GM23248 (cell line): ENCODE data around the gene MB21D2. TPM values are rescaled to one million over a fixed set of nuclear protein-coding genes. Genes with fewer than 3 reads are reported as not detected.

Source experiments
- DNase-seq: peaks from one replicate; pipeline ENCODE4 v3.0.0-alpha.2; 2015
- H2AFZ ChIP-seq: fragments of 200-600 bp; sonication (generic); 2 replicates; pipeline ENCODE4 v1.6.1; 2016; ENCODE audit warnings: antibody characterized with exemption
- H3F3A ChIP-seq: fragments of 200-600 bp; sonication (generic); 2 replicates; pipeline ENCODE4 v1.6.1; 2016; ENCODE audit warnings: mild to moderate bottlenecking, antibody characterized with exemption, mixed run types; ENCODE audit not compliant: insufficient read depth
- H3K27ac ChIP-seq: fragments of 200-600 bp; sonication (generic); 2 replicates; pipeline ENCODE4 v1.5.1; 2016; ENCODE audit warnings: mild to moderate bottlenecking
- H3K27me3 ChIP-seq: fragments of 200-600 bp; sonication (generic); replicated peaks from 2 replicates; pipeline ENCODE4 v1.6.1; 2016; ENCODE audit warnings: mild to moderate bottlenecking; ENCODE audit not compliant: insufficient read depth
- H3K36me3 ChIP-seq: fragments of 200-600 bp; sonication (generic); 2 replicates; pipeline ENCODE4 v1.6.1; 2016; ENCODE audit warnings: low read depth, mild to moderate bottlenecking
- H3K4me1 ChIP-seq: fragments of 200-600 bp; sonication (generic); 2 replicates; pipeline ENCODE4 v1.6.1; 2016; ENCODE audit warnings: mild to moderate bottlenecking; ENCODE audit not compliant: insufficient read depth
- H3K4me2 ChIP-seq: fragments of 200-600 bp; sonication (generic); one replicate; pipeline ENCODE4 v1.6.1; 2016; ENCODE audit warnings: mild to moderate bottlenecking; ENCODE audit not compliant: unreplicated experiment
- H3K4me3 ChIP-seq: fragments of 200-600 bp; sonication (generic); 2 replicates; pipeline ENCODE4 v1.5.1; 2016; ENCODE audit warnings: mild to moderate bottlenecking
- H3K79me2 ChIP-seq: fragments of 200-600 bp; sonication (generic); 2 replicates; pipeline ENCODE4 v1.6.1; 2016; ENCODE audit warnings: mild to moderate bottlenecking; ENCODE audit not compliant: insufficient read depth
- H3K9ac ChIP-seq: fragments of 200-600 bp; sonication (generic); 2 replicates; pipeline ENCODE4 v1.6.1; 2016; ENCODE audit warnings: mild to moderate bottlenecking
- H3K9me2 ChIP-seq: fragments of 200-600 bp; sonication (generic); 2 replicates; pipeline ENCODE4 v1.6.1; 2016; ENCODE audit warnings: mixed run types, mild to moderate bottlenecking, moderate library complexity; ENCODE audit not compliant: insufficient read depth
- H3K9me3 ChIP-seq: fragments of 200-600 bp; sonication (generic); one replicate; pipeline ENCODE4 v1.6.1; 2017; ENCODE audit warnings: low read depth
- H4K20me1 ChIP-seq: fragments of 200-600 bp; sonication (generic); 2 replicates; pipeline ENCODE4 v1.6.0; 2016; ENCODE audit not compliant: insufficient read depth
- EZH2 ChIP-seq: fragments of 200-600 bp; sonication (generic); IDR thresholded peaks from 2 replicates; pipeline ENCODE4 v1.6.1; 2018; ENCODE audit warnings: antibody characterized with exemption, mild to moderate bottlenecking; ENCODE audit not compliant: insufficient read depth, poor library complexity, severe bottlenecking
- EZH2phosphoT487 ChIP-seq: fragments of 200-600 bp; sonication (generic); IDR thresholded peaks from 2 replicates; pipeline ENCODE4 v1.6.1; 2018; ENCODE audit warnings: antibody characterized with exemption, moderate library complexity, mild to moderate bottlenecking, low read depth; ENCODE audit not compliant: insufficient read depth
- WGBS, 2 experiments: methylation state at CpG; one replicate each; pipeline ENCODE4 v1.1.6; 2015 to 2017; ENCODE audit warnings: low lambda C conversion rate in 2 of 2, low coverage in 1 of 2; ENCODE audit errors: missing lambda C conversion rate in 2 of 2; 5-methylcytosine and 5-hydroxymethylcytosine counted together
- in situ Hi-C: fragments of 300-500 bp; cut with MboI; formaldehyde crosslinking; loops from 2 replicates; pipeline ENCODE4 v1.15.0; 2020
- polyA plus RNA-seq: library from polyadenylated mRNA; unstranded; fragments of >200 nt; fragmentation: Nextera tagmentation; extraction: Ambion mirVana; gene quantifications from 2 replicates; pipeline ENCODE4 v1.2.1, GENCODE V29; 2016
- total RNA-seq: library from RNA; depleted of rRNA; stranded (reverse); fragments of >200 nt; shearing (Covaris generic); gene quantifications from 2 replicates; pipeline ENCODE4 v1.2.3, GENCODE V29; 2014

MB21D2 gene
- total and polyA plus RNA-seq, 2 experiments from 2014 or later = 10.9 to 26.4 TPM

DNA sequence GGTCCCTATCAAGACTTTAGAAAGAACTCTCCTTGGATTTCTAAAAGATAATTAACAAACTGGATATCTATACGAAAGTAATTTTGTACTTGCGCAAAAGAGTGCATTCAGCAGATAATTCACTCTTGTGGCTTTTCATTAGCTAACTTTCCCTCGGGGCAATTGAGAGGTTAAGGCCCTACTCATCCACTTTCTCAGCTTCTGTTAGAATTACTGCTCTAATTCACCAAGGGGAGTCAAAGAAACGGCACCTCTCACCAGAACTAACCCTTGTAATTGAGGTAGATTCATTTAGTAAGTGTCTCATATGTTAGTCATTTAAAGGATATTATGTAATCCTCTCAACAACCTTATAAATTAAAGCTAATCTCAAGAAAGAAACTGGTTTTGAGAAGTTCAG, 22.5 kb upstream of the MB21D2 start:
- in situ Hi-C loops = no loop called here
- Histone ChIP-seq H3K9me3 (no peaks in the 10 kb centered on the region), H3K9ac (no peak overlapping the region), H3K27me3 (no peaks in the 10 kb centered on the region), H3K4me2 (peak overlapping the region; percentile 20), H3K9me2 (no peaks in the 10 kb centered on the region), H3K27ac (no peak overlapping the region), H3K36me3 (no peaks in the 10 kb centered on the region), H3F3A (0 out of 2 replicates have a peak, but pooled peaks cover 4% of the 10 kb centered on the region), H3K79me2 (no peaks in the 10 kb centered on the region), H3K4me1 (peaks cover 12% of the 10 kb centered on the region), H2AFZ (peak overlapping the region; percentile 9; the same call in 1 of the 2 replicates), H3K4me3 (no peak overlapping the region), H4K20me1 (no peaks in the 10 kb centered on the region)
- DNase-seq = peak; percentile 55
- TF ChIP-seq EZH2phosphoT487 (no peak), EZH2 (no peak)
- WGBS, 2 experiments = 31 to 35% methylated on average over 4 of the region's 4 CpGs

DNA sequence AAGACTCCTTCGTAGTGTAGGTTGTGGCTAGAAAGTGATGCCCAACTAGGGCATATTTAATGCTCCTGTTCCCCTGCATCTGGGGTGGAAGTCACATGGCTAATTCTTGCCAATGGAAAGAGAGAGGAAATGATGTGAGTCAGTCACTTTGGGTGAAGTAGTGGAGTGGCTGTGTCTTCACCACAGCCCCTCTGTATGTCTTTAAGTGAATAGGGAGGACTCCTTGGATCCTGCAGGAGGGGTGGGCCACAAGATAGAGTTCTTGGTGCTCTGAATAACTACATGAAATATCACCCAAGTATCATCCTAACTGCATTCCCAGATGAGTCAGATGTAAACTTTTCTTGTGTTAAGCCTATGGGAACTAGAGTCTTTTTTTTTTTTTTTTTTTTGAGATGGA, 17.8 kb upstream of the MB21D2 start:
- H4K20me1 ChIP-seq = no peaks in the 10 kb centered on the region
- WGBS, 2 experiments = 96 to 100% methylated on average over 1 of the region's 1 CpG
- H3K9me3 ChIP-seq = no peaks in the 10 kb centered on the region
- no peaks in the 10 kb centered on the region for H3K79me2 ChIP-seq
- TF ChIP-seq EZH2 = no peak
- no peak for TF ChIP-seq EZH2phosphoT487
- DNase-seq = peak; percentile 26
- H3K9me2 ChIP-seq = no peaks in the 10 kb centered on the region
- no peak overlapping the region for H3K4me2 ChIP-seq
- no peaks in the 10 kb centered on the region for H3F3A ChIP-seq
- peaks cover 5% of the 10 kb centered on the region for H3K4me1 ChIP-seq
- no peak overlapping the region for H3K4me3 ChIP-seq
- H3K9ac ChIP-seq = no peak overlapping the region
- in situ Hi-C loops = no loop called here
- H3K36me3 ChIP-seq = no peaks in the 10 kb centered on the region
- no peaks in the 10 kb centered on the region for H3K27me3 ChIP-seq
- no peak overlapping the region for H3K27ac ChIP-seq
- no peak overlapping the region for H2AFZ ChIP-seq

DNA sequence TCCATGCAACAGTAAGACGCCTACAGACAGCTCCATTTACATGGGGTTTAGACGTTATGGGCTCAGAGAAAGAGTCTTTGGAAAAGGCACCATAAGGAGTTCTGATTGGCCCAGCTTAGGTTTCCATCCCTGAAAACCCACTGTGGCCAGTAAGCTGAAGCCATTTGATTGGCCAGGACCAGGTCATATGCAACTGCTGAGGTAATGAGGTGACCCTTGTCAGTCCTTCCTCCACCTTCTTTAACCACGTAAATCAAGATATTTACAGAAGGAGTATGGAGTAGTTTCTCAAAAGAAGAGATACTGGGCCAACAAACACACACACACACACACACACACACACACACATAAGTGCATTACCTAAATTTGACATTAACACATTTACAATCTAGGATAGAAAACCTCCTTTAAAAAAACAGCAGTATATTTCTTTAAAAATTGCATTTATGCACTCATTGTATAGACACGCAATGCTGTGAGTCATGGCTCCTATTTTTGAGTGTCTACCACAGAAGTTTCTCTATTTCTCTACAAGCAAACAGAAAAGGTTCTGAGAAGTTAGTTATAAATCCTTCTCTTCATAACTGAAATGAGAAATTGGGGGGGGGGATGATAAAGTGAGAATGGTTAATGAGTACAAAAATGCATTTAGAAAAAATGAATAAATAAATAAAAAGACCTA, 16.3 kb upstream of the MB21D2 start:
- Histone ChIP-seq H3K36me3 (no peaks in the 10 kb centered on the region), H3K9me3 (no peaks in the 10 kb centered on the region), H3K9me2 (no peaks in the 10 kb centered on the region), H3F3A (peaks cover 3% of the 10 kb centered on the region; the same call in 1 of the 2 replicates), H3K4me1 (peaks cover 7% of the 10 kb centered on the region; the same call in 1 of the 2 replicates), H3K4me3 (no peak overlapping the region), H3K79me2 (no peaks in the 10 kb centered on the region), H4K20me1 (no peaks in the 10 kb centered on the region), H2AFZ (no peak overlapping the region), H3K27me3 (no peaks in the 10 kb centered on the region), H3K9ac (no peak overlapping the region), H3K4me2 (no peak overlapping the region), H3K27ac (no peak overlapping the region)
- 56 to 64% methylated on average over 4 of the region's 4 CpGs for whole genome bisulfite sequencing, 2 experiments
- in situ Hi-C loops = no loop called here
- no peak for TF ChIP-seq EZH2
- no peak for TF ChIP-seq EZH2phosphoT487
- DNase-seq = peak; percentile 38

GRCh38 chr3:192933259-192933658, 15.6 kb upstream of the MB21D2 start:
- in situ Hi-C loops = no loop called here
- DNase-seq = no peak
- Histone ChIP-seq H3F3A (peaks cover 6% of the 10 kb centered on the region; the same call in 1 of the 2 replicates), H3K9ac (no peak overlapping the region), H3K4me2 (no peak overlapping the region), H3K27ac (no peak overlapping the region), H3K79me2 (no peaks in the 10 kb centered on the region), H3K36me3 (no peaks in the 10 kb centered on the region), H3K4me3 (no peak overlapping the region), H3K9me3 (no peaks in the 10 kb centered on the region), H4K20me1 (no peaks in the 10 kb centered on the region), H3K27me3 (no peaks in the 10 kb centered on the region), H3K4me1 (peaks cover 8% of the 10 kb centered on the region; the same call in 1 of the 2 replicates), H3K9me2 (no peaks in the 10 kb centered on the region), H2AFZ (no peak overlapping the region)
- 87 to 89% methylated on average over 9 of the region's 9 CpGs for WGBS, 2 experiments
- no peak for TF ChIP-seq EZH2phosphoT487
- no peak for TF ChIP-seq EZH2
